SU-DHL-6 (cell line): ENCODE data around the gene BEX4.

ENCODE experiments used
- H2AFZ ChIP-seq: fragments of 200-600 bp; sonication (generic); 2 replicates; pipeline ENCODE4 v1.6.1; 2014; ENCODE audit warnings: low read depth, mild to moderate bottlenecking, moderate library complexity, mixed read lengths, antibody characterized with exemption, low read length; ENCODE audit not compliant: severe bottlenecking
- H3F3A ChIP-seq: fragments of 200-600 bp; shearing (Covaris generic); 2 replicates; pipeline ENCODE4 v1.6.0; 2016; ENCODE audit warnings: antibody characterized with exemption, mild to moderate bottlenecking; ENCODE audit not compliant: insufficient read depth
- H3K27ac ChIP-seq: fragments of 200-600 bp; sonication (generic); 2 replicates; pipeline ENCODE4 v1.5.1; 2016; ENCODE audit warnings: low read depth, mild to moderate bottlenecking, low read length, moderate library complexity, mixed read lengths
- H3K27me3 ChIP-seq: fragments of 200-600 bp; sonication (generic), shearing (Covaris generic); 2 replicates; pipeline ENCODE4 v1.6.0; 2014; ENCODE audit warnings: mild to moderate bottlenecking, low read length
- H3K36me3 ChIP-seq: fragments of 200-600 bp; sonication (generic); 2 replicates; pipeline ENCODE4 v1.6.1; 2014; ENCODE audit warnings: mild to moderate bottlenecking, low read length, mixed read lengths
- H3K4me2 ChIP-seq: fragments of 300-600, 200-600 bp; shearing (Covaris generic), sonication (generic); 2 replicates; pipeline ENCODE4 v1.6.0; 2014; ENCODE audit warnings: low read length, low read depth, mild to moderate bottlenecking; ENCODE audit not compliant: poor library complexity, severe bottlenecking
- H3K4me3 ChIP-seq: fragments of 200-600 bp; sonication (generic); 2 replicates; pipeline ENCODE4 v1.5.1; 2014; ENCODE audit warnings: antibody characterized with exemption, low read length, mild to moderate bottlenecking, mixed read lengths; ENCODE audit not compliant: insufficient read depth, poor library complexity, severe bottlenecking
- H3K79me2 ChIP-seq: fragments of 200-600 bp; sonication (generic); 2 replicates; pipeline ENCODE4 v1.6.1; 2014; ENCODE audit warnings: mild to moderate bottlenecking, low read length, moderate library complexity; ENCODE audit not compliant: insufficient read depth
- H3K9ac ChIP-seq: fragments of 200-600 bp; sonication (generic); 2 replicates; pipeline ENCODE4 v1.7.0; 2014; ENCODE audit warnings: mild to moderate bottlenecking, low read length
- H3K9me2 ChIP-seq: fragments of 200-600 bp; sonication (generic); replicated peaks from 2 replicates; pipeline ENCODE4 v1.6.1; 2014; ENCODE audit warnings: low read length; ENCODE audit not compliant: insufficient read depth
- H3K9me3 ChIP-seq: fragments of 200-600 bp; sonication (generic); 2 replicates; pipeline ENCODE4 v1.6.1; 2014; ENCODE audit warnings: low read length, mixed read lengths; ENCODE audit not compliant: insufficient read depth
- H4K20me1 ChIP-seq: fragments of 200-600 bp; sonication (generic); 2 replicates; pipeline ENCODE4 v1.6.1; 2014; ENCODE audit warnings: low read depth, mild to moderate bottlenecking, antibody characterized with exemption, low read length, moderate library complexity, mixed read lengths
- EZH2phosphoT487 ChIP-seq: fragments of 200-600 bp; sonication (generic), shearing (Covaris generic); conservative IDR thresholded peaks from 2 replicates; pipeline ENCODE4 v1.6.1; 2018; ENCODE audit warnings: mild to moderate bottlenecking, antibody characterized with exemption, low read length, moderate library complexity, mixed read lengths
- TF ChIP-seq, protein P1 (sequence below): fragments of 200-600 bp; sonication (generic); IDR thresholded peaks from one replicate; pipeline ENCODE4 v1.5.1; 2017; ENCODE audit warnings: antibody characterized with exemption, mild to moderate bottlenecking, low read length, moderate library complexity; ENCODE audit not compliant: insufficient read depth, poor library complexity, severe bottlenecking

BEX4 gene

DNA sequence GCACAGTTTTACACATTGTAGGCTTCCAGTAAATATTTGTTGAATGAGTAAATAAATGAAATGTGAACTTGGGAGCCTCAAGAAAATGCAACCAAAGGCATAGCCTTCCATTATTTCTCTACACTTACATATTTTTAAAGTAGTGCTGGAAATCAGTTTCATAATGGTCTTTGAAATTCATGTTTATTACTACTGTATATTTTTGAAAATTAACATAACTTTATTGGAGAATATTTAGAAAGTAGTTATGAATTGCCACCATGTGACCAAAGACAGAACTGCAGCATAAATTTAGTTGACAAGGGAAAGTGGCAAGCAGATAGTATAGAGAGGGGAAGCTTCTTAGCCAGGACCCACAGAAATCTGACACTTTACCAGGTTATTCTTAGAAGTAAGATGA lies 33.6 kb downstream of the BEX4 start:
- Histone ChIP-seq H3K79me2 (no peaks in the 10 kb centered on the region), H3K9ac (no peak overlapping the region), H3K27me3 (no peaks in the 10 kb centered on the region), H4K20me1 (no peaks in the 10 kb centered on the region), H3K27ac (no peak overlapping the region), H3K4me2 (no peak overlapping the region), H3K4me3 (no peak overlapping the region), H3K36me3 (no peaks in the 10 kb centered on the region), H2AFZ (no peak overlapping the region), H3K9me3 (no peaks in the 10 kb centered on the region), H3F3A (no peaks in the 10 kb centered on the region), H3K9me2 (no peaks in the 10 kb centered on the region)
- no peak for TF ChIP-seq EZH2phosphoT487
- TF ChIP-seq, protein P1, sequence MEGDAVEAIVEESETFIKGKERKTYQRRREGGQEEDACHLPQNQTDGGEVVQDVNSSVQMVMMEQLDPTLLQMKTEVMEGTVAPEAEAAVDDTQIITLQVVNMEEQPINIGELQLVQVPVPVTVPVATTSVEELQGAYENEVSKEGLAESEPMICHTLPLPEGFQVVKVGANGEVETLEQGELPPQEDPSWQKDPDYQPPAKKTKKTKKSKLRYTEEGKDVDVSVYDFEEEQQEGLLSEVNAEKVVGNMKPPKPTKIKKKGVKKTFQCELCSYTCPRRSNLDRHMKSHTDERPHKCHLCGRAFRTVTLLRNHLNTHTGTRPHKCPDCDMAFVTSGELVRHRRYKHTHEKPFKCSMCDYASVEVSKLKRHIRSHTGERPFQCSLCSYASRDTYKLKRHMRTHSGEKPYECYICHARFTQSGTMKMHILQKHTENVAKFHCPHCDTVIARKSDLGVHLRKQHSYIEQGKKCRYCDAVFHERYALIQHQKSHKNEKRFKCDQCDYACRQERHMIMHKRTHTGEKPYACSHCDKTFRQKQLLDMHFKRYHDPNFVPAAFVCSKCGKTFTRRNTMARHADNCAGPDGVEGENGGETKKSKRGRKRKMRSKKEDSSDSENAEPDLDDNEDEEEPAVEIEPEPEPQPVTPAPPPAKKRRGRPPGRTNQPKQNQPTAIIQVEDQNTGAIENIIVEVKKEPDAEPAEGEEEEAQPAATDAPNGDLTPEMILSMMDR, result no peak

DNA sequence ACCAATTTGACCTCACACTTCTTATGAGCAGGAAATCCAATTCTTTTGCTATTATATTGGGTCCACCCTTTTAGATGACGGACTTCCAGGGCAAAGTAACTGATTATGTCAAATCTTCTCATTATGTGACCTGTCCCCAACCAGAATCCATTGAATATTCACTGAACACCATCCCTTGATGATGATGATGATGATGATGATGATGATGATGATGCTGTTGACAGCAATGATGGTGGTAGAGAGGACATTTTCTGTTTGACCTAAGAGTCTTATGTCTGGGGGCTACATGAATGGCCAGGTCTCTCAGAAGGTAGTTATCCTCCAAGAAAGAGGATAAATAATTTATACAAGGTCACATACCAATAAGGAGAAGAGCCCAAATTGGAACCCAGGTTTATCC lies 34.9 kb downstream of the BEX4 start:
- Histone ChIP-seq H3F3A (no peaks in the 10 kb centered on the region), H3K9me3 (no peaks in the 10 kb centered on the region), H4K20me1 (no peaks in the 10 kb centered on the region), H3K27ac (no peak overlapping the region), H3K27me3 (no peaks in the 10 kb centered on the region), H3K79me2 (no peaks in the 10 kb centered on the region), H3K9me2 (no peaks in the 10 kb centered on the region), H3K36me3 (no peaks in the 10 kb centered on the region), H3K9ac (no peak overlapping the region), H2AFZ (no peak overlapping the region), H3K4me3 (no peak overlapping the region), H3K4me2 (no peak overlapping the region)
- TF ChIP-seq EZH2phosphoT487, result no peak
- TF ChIP-seq, protein P1, result no peak

DNA sequence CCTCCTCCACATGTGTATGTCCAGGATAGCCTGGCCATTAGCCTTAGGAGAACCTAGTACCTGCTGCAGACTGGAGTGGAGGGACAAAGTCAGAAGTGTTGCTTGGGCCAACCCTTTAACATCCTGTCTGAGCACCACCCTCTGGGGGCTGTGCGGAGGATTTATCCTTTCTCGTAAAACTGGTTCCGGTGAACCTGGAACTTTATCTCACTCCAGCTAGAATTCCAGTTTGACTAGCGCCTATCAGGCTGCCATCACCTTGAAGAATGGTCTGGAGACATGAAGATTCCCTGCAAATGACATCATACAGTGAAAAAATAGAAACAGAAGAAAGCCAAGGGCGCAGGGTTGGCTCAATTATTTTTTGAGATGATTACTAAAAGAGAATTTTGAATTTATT lies 36.1 kb downstream of the BEX4 start:
- no peak overlapping the region for H2AFZ ChIP-seq
- H3F3A ChIP-seq, result no peaks in the 10 kb centered on the region
- H3K9me2 ChIP-seq, result no peaks in the 10 kb centered on the region
- no peak overlapping the region for H3K4me3 ChIP-seq
- H3K36me3 ChIP-seq, result no peaks in the 10 kb centered on the region
- no peak overlapping the region for H3K9ac ChIP-seq
- no peaks in the 10 kb centered on the region for H3K79me2 ChIP-seq
- H3K27ac ChIP-seq, result no peak overlapping the region
- H4K20me1 ChIP-seq, result no peaks in the 10 kb centered on the region
- no peaks in the 10 kb centered on the region for H3K27me3 ChIP-seq
- no peaks in the 10 kb centered on the region for H3K9me3 ChIP-seq
- TF ChIP-seq EZH2phosphoT487, result no peak
- TF ChIP-seq, protein P1, result no peak
- H3K4me2 ChIP-seq, result no peak overlapping the region
